ENCODE data around the gene PRSS22. TPM values are rescaled to one million over a fixed set of nuclear protein-coding genes. Genes with fewer than 3 reads are reported as not detected.

The PRSS22 gene
- total RNA-seq, 2 experiments from 2014 or later: not detected

GRCh38 chr16:2806286-2806685 lies 51.7 kb downstream of the PRSS22 start:
- Mint-ChIP-seq H3K27ac (no peak overlapping the region), H3K4me3 (no peak overlapping the region), H3K4me1 (no peaks in the 10 kb centered on the region), H3K9me3 (no peaks in the 10 kb centered on the region), H3K36me3 (ENCODE audit: low read depth) (no peaks in the 10 kb centered on the region), H3K27me3 (peaks cover 19% of the 10 kb centered on the region)
- DNase-seq: no peak
- CTCF ChIA-PET: no interaction called here
- POLR2A ChIA-PET: no interaction called here

- Mint-ChIP-seq H3K36me3 (ENCODE audit: low read depth) (no peaks in the 10 kb centered on the region), H3K4me3 (no peak overlapping the region), H3K27me3 (peaks cover 17% of the 10 kb centered on the region), H3K9me3 (no peaks in the 10 kb centered on the region), H3K4me1 (no peaks in the 10 kb centered on the region), H3K27ac (no peak overlapping the region)
- ChIA-PET CTCF (no interaction called here), POLR2A (no interaction called here)
- DNase-seq: no peak
Measured at GRCh38 chr16:2804728-2805127, 53.2 kb downstream of the PRSS22 start.

DNA sequence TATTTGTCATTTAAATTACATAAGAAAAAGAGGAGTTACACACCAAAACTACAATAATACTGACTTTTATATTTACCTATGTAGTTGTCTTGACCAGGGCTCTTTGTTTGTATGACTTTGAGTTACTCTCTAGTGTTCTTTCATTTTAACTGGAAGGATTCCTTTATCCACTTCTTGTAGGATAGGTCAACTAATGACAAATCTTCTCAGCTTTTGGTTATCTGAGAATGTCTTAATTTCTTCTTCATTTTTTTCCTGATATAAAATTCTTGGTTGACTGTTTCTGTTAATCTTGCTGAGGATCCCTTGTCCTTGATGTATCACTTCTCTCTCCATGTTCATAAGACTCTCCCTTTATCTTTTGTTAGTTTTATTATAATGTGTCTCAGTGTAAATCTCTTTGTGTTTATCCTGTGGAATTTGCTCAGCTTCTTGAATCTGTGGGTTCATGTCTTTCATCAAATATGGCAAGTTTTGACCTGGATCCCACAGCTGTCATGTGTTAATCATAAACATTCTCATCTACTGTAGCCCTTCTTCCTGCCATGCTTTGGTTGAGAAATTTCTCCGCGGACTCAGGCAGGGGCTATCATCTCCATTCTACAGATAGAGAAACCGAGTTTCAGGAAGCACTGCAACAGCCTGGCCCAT lies 54.3 kb downstream of the PRSS22 start:
- H3K4me3 Mint-ChIP-seq: no peak overlapping the region
- POLR2A ChIA-PET: no interaction called here
- no peak for DNase-seq
- H3K4me1 Mint-ChIP-seq: no peaks in the 10 kb centered on the region
- no peaks in the 10 kb centered on the region for H3K36me3 Mint-ChIP-seq (ENCODE audit: low read depth)
- no peak overlapping the region for H3K27ac Mint-ChIP-seq
- no peaks in the 10 kb centered on the region for H3K9me3 Mint-ChIP-seq
- H3K27me3 Mint-ChIP-seq: peaks cover 8% of the 10 kb centered on the region
- CTCF ChIA-PET: no interaction called here

Other genes starting within 250 kb of the PRSS22 start
- 10 to 100 TPM; 31.6 to 34.4 TPM for gene KCTD5, start 175.6 kb downstream of the PRSS22 start, total RNA-seq
- 1 to 10 TPM; 1.5 to 1.7 TPM for gene PRSS27, start 137.9 kb downstream of the PRSS22 start, total RNA-seq
- 100 to 1,000 TPM; 512 to 565 TPM for gene SRRM2, start 105.5 kb downstream of the PRSS22 start, total RNA-seq
- gene ELOB, start 80.9 kb downstream of the PRSS22 start, total RNA-seq: 100 to 1,000 TPM; 224 to 249 TPM
- not detected for gene PRSS33, start 70.6 kb downstream of the PRSS22 start, total RNA-seq
- gene PRSS41, start 59.7 kb downstream of the PRSS22 start, total RNA-seq: not detected
- under 1 TPM; 0.27 to 0.67 TPM for gene PRSS21, start 40.9 kb downstream of the PRSS22 start, total RNA-seq
- 1 to 10 TPM; 2.3 to 3.1 TPM for gene ZG16B, start 27.9 kb downstream of the PRSS22 start, total RNA-seq
- 10 to 100 TPM; 16.8 to 21.0 TPM for gene FLYWCH2, start 25.0 kb upstream of the PRSS22 start, total RNA-seq
- 10 to 100 TPM; 46.8 to 52.7 TPM for gene FLYWCH1, start 53.8 kb upstream of the PRSS22 start, total RNA-seq
- under 1 TPM in 1 of 2 experiments, not detected in 1; 0.08 TPM for gene KREMEN2, start 106.1 kb upstream of the PRSS22 start, total RNA-seq
- gene PAQR4, start 111.2 kb upstream of the PRSS22 start, total RNA-seq: 10 to 100 TPM; 49.7 to 50.9 TPM
- gene PKMYT1, start 122.3 kb upstream of the PRSS22 start, total RNA-seq: 100 to 1,000 TPM; 122 to 151 TPM
- not detected for gene CLDN9, start 154.8 kb upstream of the PRSS22 start, total RNA-seq
- gene CLDN6, start 160.0 kb upstream of the PRSS22 start, total RNA-seq: not detected
- gene TNFRSF12A, start 162.2 kb upstream of the PRSS22 start, total RNA-seq: 1 to 10 TPM; 1.8 to 2.1 TPM
- gene HCFC1R1, start 165.8 kb upstream of the PRSS22 start, total RNA-seq: 10 to 100 TPM; 38.3 to 44.1 TPM
- gene THOC6, start 165.9 kb upstream of the PRSS22 start, total RNA-seq: 10 to 100 TPM; 49.5 to 58.4 TPM
- gene BICDL2, start 178.8 kb upstream of the PRSS22 start, total RNA-seq: under 1 TPM; 0.20 to 0.23 TPM
- gene MMP25, start 188.4 kb upstream of the PRSS22 start, total RNA-seq: 10 to 100 TPM; 18.1 to 19.8 TPM
- 1,000 to 10,000 TPM; 2,973 to 3,212 TPM for gene IL32, start 207.5 kb upstream of the PRSS22 start, total RNA-seq
- under 1 TPM; 0.29 to 0.35 TPM for gene ZSCAN10, start 241.1 kb upstream of the PRSS22 start, total RNA-seq

All from activated CD4-positive, alpha-beta T cell treated with anti-CD3 and anti-CD28 coated beads, Interleukin-2, amount 10 ng/mL, durations not matched to agents 7 days and 5 days (primary cell).